GM13976 (cell line): ENCODE results near the gene ITGA2.

Experiments used
- DNase-seq: peaks from one replicate; pipeline ENCODE4 v3.0.0; 2012; ENCODE audit warnings: low spot score
- CTCF ChIP-seq: IDR thresholded peaks from 2 replicates; pipeline ENCODE4 v1.5.1; 2012; ENCODE audit warnings: borderline replicate concordance, mild to moderate bottlenecking; ENCODE audit not compliant: insufficient read depth; ENCODE audit errors: extremely low read depth, missing control alignments, control extremely low read depth
- in situ Hi-C: fragments of 300-500 bp; cut with MboI; formaldehyde crosslinking; loops from one replicate; pipeline ENCODE4 v1.12.0; 2022; ENCODE audit warnings: low sequenced_read_pairs, mixed read lengths, inconsistent platforms; ENCODE audit not compliant: unreplicated experiment

Gene ITGA2

GRCh38 chr5:53001541-53001940 is 12.4 kb downstream of the ITGA2 start:
- TF ChIP-seq CTCF: no peak
- no peak for DNase-seq
- in situ Hi-C loops: no loop called here

GRCh38 chr5:53002491-53002890 is 13.3 kb downstream of the ITGA2 start:
- in situ Hi-C loops: no loop called here
- DNase-seq: no peak
- no peak for TF ChIP-seq CTCF

GRCh38 chr5:53003144-53003543 is 14.0 kb downstream of the ITGA2 start:
- in situ Hi-C loops: no loop called here
- TF ChIP-seq CTCF: no peak
- DNase-seq: no peak

DNA sequence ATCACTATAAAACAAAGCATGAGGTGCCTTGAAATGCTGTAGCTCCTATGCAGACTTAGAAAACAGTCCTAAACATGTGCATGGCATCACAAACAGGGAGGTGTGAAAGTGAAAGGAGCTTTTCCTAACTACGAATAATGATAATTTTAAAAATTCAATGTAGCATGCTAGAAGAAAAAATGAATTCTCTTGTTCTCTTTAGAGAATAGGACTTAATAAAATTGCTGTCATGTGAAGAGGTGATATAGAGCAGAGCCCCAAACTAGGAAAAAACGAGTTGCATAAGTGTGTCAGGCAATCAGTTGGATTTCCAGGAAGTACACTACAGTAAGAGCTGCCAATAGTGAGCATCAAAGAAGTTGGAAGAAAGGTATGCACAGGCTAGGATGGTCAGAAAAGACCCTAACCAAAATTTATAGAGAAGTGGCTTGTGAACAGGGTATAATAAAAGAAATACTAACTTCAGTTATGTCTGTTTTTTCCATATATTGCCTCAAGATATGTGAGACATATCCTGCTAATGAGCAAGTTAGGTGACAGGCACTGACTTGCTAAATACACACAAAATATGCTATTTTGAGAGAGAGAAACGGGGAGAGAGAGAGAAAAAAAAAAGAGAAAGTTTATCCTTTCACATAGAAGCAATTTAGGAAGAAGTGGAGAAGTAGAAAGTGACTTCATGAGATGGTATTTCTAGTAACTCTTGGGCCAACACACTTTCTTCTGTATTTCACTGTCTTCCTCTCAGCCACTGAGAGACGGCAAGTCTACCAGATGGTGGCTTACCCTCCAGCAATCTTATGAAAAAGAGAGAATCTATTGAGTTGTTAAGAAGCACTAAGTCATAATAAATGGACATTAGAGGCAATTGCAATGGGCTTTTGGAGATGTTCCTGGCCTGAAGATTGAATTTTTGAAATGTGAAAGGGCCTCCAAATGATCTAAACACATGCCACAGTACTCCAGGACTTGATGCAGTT is 18.0 kb downstream of the ITGA2 start:
- DNase-seq: no peak
- in situ Hi-C loops: no loop called here
- no peak for TF ChIP-seq CTCF

DNA sequence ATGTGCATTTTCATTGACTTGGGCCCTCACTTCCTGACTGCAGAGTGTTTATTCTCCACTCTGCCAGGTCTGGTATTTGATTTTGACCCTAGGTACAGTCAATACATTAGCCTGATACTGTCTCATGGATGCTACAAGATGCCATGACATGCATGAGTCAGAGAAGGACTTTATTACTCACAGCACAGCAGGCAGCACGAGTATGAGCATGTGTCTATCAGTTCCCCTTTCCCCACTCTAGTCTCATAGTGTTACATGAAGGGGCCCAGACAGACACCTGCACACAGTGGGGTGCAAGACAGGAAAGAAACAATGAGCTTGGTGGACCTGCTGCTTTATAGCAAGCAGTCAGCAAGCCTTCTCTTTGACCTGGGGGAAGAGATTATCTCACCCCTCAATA is 19.6 kb downstream of the ITGA2 start:
- TF ChIP-seq CTCF: no peak
- in situ Hi-C loops: no loop called here
- DNase-seq: peak; percentile 20

DNA sequence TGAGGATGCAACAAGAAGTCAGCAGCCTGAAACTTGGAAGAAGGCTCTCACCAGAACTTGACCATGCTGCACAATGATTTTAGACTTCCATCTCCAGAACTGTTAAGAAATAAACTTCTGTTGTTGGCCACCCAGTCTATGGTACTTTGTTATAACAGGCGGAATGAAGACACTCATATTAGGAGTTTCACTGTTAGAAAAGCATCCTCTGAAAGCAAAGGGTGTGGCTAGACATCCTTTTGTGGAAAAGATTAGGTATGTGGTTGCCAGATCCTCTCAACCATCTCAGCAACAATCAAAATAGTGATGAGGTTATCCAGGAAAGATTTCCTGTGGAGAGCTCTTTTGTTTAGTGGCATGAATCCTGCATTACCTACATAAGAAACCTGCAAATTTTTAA is 20.7 kb downstream of the ITGA2 start:
- in situ Hi-C loops: no loop called here
- TF ChIP-seq CTCF: no peak
- no peak for DNase-seq

GRCh38 chr5:53010814-53011213 is 21.7 kb downstream of the ITGA2 start:
- no peak for TF ChIP-seq CTCF
- in situ Hi-C loops: no loop called here
- no peak for DNase-seq
